ENCODE data around the gene KRTAP25-1.

DNA sequence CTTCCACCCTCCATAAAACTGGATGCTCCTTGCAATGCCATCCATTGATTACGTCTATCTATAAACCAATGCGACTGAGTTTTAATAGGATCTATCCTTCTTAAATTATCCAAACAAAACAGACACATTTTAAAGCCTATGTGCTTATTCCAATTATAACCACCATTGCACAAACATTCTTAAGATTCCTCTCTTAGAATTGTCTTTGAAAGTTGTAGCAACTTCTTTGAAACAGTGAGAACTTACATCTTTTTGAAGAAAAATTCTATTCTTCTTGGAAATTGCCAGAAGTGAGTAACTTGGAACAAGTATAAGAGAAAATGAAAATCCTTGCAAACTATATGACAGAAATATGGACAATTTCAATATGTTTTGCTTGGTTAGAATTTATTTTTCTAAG, 30.9 kb upstream of the KRTAP25-1 start, which contains the start of gene KRTAP26-1:
- TF ChIP-seq EZH2 (IDR thresholded peaks at IDR 0.05; ENCODE audit: borderline replicate concordance, insufficient read depth, low read length, poor library complexity, severe bottlenecking), result no peak
- TF ChIP-seq, protein P1, sequence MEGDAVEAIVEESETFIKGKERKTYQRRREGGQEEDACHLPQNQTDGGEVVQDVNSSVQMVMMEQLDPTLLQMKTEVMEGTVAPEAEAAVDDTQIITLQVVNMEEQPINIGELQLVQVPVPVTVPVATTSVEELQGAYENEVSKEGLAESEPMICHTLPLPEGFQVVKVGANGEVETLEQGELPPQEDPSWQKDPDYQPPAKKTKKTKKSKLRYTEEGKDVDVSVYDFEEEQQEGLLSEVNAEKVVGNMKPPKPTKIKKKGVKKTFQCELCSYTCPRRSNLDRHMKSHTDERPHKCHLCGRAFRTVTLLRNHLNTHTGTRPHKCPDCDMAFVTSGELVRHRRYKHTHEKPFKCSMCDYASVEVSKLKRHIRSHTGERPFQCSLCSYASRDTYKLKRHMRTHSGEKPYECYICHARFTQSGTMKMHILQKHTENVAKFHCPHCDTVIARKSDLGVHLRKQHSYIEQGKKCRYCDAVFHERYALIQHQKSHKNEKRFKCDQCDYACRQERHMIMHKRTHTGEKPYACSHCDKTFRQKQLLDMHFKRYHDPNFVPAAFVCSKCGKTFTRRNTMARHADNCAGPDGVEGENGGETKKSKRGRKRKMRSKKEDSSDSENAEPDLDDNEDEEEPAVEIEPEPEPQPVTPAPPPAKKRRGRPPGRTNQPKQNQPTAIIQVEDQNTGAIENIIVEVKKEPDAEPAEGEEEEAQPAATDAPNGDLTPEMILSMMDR (IDR thresholded peaks at IDR 0.05; ENCODE audit: poor library complexity, severe bottlenecking), result no peak
- TF ChIP-seq, protein P2, sequence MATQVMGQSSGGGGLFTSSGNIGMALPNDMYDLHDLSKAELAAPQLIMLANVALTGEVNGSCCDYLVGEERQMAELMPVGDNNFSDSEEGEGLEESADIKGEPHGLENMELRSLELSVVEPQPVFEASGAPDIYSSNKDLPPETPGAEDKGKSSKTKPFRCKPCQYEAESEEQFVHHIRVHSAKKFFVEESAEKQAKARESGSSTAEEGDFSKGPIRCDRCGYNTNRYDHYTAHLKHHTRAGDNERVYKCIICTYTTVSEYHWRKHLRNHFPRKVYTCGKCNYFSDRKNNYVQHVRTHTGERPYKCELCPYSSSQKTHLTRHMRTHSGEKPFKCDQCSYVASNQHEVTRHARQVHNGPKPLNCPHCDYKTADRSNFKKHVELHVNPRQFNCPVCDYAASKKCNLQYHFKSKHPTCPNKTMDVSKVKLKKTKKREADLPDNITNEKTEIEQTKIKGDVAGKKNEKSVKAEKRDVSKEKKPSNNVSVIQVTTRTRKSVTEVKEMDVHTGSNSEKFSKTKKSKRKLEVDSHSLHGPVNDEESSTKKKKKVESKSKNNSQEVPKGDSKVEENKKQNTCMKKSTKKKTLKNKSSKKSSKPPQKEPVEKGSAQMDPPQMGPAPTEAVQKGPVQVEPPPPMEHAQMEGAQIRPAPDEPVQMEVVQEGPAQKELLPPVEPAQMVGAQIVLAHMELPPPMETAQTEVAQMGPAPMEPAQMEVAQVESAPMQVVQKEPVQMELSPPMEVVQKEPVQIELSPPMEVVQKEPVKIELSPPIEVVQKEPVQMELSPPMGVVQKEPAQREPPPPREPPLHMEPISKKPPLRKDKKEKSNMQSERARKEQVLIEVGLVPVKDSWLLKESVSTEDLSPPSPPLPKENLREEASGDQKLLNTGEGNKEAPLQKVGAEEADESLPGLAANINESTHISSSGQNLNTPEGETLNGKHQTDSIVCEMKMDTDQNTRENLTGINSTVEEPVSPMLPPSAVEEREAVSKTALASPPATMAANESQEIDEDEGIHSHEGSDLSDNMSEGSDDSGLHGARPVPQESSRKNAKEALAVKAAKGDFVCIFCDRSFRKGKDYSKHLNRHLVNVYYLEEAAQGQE (IDR thresholded peaks at IDR 0.05; ENCODE audit: borderline replicate concordance), result no peak
- no peak for TF ChIP-seq EP300 (conservative IDR thresholded peaks at IDR 0.05; ENCODE audit: poor library complexity, severe bottlenecking)
- no peak for TF ChIP-seq SMC3 (conservative IDR thresholded peaks at IDR 0.05; ENCODE audit: poor library complexity)
